PC-3 (cell line): ENCODE results near the gene GORASP1. TPM values are rescaled to one million over a fixed set of nuclear protein-coding genes. Genes with fewer than 3 reads are reported as not detected.

ENCODE experiments used
- ATAC-seq: fragments of 200-7000 bp; cut with Tn5 transposase; 2 replicates; pipeline ENCODE4 v1.9.1; 2020; ENCODE audit warnings: mild to moderate bottlenecking, moderate library complexity
- BruUV-seq: library from RNA; stranded (reverse); fragments of 400-500 nt; replicated peaks from 2 replicates; lab custom pipeline; 2021; lab: Mats Ljungman, UMichigan
- CTCF ChIA-PET: fragments of 300-600 bp; sonication (Branson Sonifier 250); formaldehyde crosslinking; loops from one replicate; lab custom pipeline; 2022; ENCODE audit warnings: antibody characterized with exemption; lab: Charles Lee
- POLR2A ChIA-PET: fragments of 300-600 bp; sonication (Branson Sonifier 250); formaldehyde crosslinking; loops from one replicate; lab custom pipeline; 2022; ENCODE audit warnings: antibody characterized with exemption; ENCODE audit not compliant: unreplicated experiment; lab: Charles Lee
- DNase-seq: peaks from one replicate; pipeline ENCODE4 v3.0.0-alpha.2; 2015
- H2AFZ ChIP-seq: fragments of 300-600 bp; sonication (generic); 2 replicates; pipeline ENCODE4 v1.6.0; 2016; ENCODE audit warnings: antibody characterized with exemption, low read length
- H3F3A ChIP-seq: fragments of 300-600 bp; sonication (generic); one replicate; pipeline ENCODE4 v1.6.0; 2017; ENCODE audit warnings: antibody characterized with exemption, low read length, control low read depth, mild to moderate bottlenecking; ENCODE audit not compliant: unreplicated experiment
- H3K27ac ChIP-seq: fragments of 300-600 bp; sonication (generic); 2 replicates; pipeline ENCODE4 v1.5.1; 2016; ENCODE audit warnings: mild to moderate bottlenecking, low read length
- H3K27me3 ChIP-seq: fragments of 300-600 bp; sonication (generic); 2 replicates; pipeline ENCODE4 v1.6.1; 2016; ENCODE audit warnings: low read length, mixed read lengths
- H3K36me3 ChIP-seq: fragments of 300-600 bp; sonication (generic); 2 replicates; pipeline ENCODE4 v1.6.1; 2016; ENCODE audit warnings: low read depth, mixed run types, low read length, mixed read lengths
- H3K4me1 ChIP-seq: fragments of 300-600 bp; sonication (generic); 2 replicates; pipeline ENCODE4 v1.5.1; 2016; ENCODE audit warnings: low read length; ENCODE audit not compliant: insufficient read depth
- H3K4me2 ChIP-seq: fragments of 300-600 bp; sonication (generic); 2 replicates; pipeline ENCODE4 v1.6.0; 2016; ENCODE audit warnings: low read length
- H3K4me3 ChIP-seq: fragments of 300-600 bp; sonication (generic); 2 replicates; pipeline ENCODE4 v1.5.1; 2016; ENCODE audit warnings: mild to moderate bottlenecking, low read length, mixed read lengths
- H3K79me2 ChIP-seq: fragments of 300-600 bp; sonication (generic); 2 replicates; pipeline ENCODE4 v1.6.1; 2017; ENCODE audit warnings: low read length, mixed read lengths
- H3K9ac ChIP-seq: fragments of 300-600 bp; sonication (generic); 2 replicates; pipeline ENCODE4 v1.6.0; 2016; ENCODE audit warnings: mild to moderate bottlenecking, low read length
- H3K9me2 ChIP-seq: fragments of 300-600 bp; sonication (generic); replicated peaks from 2 replicates; pipeline ENCODE4 v1.6.1; 2016; ENCODE audit warnings: mixed run types, low read length, mixed read lengths
- H3K9me3 ChIP-seq: fragments of 300-600 bp; sonication (generic); 2 replicates; pipeline ENCODE4 v1.6.1; 2016; ENCODE audit warnings: low read length, mixed read lengths
- H4K20me1 ChIP-seq: fragments of 300-600 bp; sonication (generic); 2 replicates; pipeline ENCODE4 v1.6.1; 2016; ENCODE audit warnings: low read length, mixed read lengths
- EZH2 ChIP-seq: fragments of 300-600 bp; sonication (generic); IDR thresholded peaks from one replicate; pipeline ENCODE4 v1.6.1; 2017; ENCODE audit warnings: antibody characterized with exemption, mild to moderate bottlenecking, low read length; ENCODE audit not compliant: unreplicated experiment
- EZH2phosphoT487 ChIP-seq: fragments of 300-600 bp; sonication (generic); IDR thresholded peaks from 2 replicates; pipeline ENCODE4 v1.6.1; 2018; ENCODE audit warnings: mild to moderate bottlenecking, antibody characterized with exemption, low read length, borderline replicate concordance
- intact Hi-C: fragments of 100-400 bp; cut with micrococcal nuclease; formaldehyde crosslinking; loops from 2 replicates; pipeline ENCODE4 v1.9.0; 2023
- total RNA-seq: library from RNA; depleted of rRNA; stranded (reverse); fragments of >200 nt; gene quantifications from 2 replicates; pipeline ENCODE4 v1.2.3, GENCODE V29; 2014
- TF ChIP-seq, protein P1 (sequence below): fragments of 300-600 bp; sonication (generic); conservative IDR thresholded peaks from 2 replicates; pipeline ENCODE4 v1.5.1; 2017; ENCODE audit warnings: antibody characterized with exemption, low read depth, mild to moderate bottlenecking, low read length

The GORASP1 gene
- total RNA-seq, 1 experiment from 2014 or later, result 47.4 TPM

DNA sequence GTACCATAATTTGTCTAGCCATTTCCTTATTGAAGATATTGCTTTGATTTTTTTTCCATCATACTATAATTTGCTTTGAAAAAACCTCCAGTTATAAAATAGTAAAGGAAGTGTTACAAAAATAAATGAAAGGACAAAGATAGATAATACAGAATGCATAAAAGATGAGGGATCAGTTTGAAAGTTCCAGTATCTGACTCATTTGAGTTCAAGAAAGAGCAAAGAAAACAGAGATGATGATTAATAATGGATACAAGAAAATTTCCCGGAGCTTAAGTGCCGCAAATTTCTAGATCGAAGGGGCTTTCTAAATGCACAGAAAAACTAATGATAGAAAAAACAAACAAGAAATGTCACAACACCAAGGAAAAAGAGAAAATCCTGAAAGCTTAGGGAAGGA lies 51.3 kb downstream of the GORASP1 start:
- no peak overlapping the region for H3K9ac ChIP-seq
- no peak overlapping the region for H3K4me2 ChIP-seq
- ChIA-PET POLR2A (no interaction called here), CTCF (no interaction called here)
- H3K27ac ChIP-seq, result no peak overlapping the region
- H4K20me1 ChIP-seq, result no peaks in the 10 kb centered on the region
- BruUV-seq, result no TSS peak
- no peaks in the 10 kb centered on the region for H3F3A ChIP-seq
- no peak for TF ChIP-seq EZH2phosphoT487
- TF ChIP-seq, protein P1, sequence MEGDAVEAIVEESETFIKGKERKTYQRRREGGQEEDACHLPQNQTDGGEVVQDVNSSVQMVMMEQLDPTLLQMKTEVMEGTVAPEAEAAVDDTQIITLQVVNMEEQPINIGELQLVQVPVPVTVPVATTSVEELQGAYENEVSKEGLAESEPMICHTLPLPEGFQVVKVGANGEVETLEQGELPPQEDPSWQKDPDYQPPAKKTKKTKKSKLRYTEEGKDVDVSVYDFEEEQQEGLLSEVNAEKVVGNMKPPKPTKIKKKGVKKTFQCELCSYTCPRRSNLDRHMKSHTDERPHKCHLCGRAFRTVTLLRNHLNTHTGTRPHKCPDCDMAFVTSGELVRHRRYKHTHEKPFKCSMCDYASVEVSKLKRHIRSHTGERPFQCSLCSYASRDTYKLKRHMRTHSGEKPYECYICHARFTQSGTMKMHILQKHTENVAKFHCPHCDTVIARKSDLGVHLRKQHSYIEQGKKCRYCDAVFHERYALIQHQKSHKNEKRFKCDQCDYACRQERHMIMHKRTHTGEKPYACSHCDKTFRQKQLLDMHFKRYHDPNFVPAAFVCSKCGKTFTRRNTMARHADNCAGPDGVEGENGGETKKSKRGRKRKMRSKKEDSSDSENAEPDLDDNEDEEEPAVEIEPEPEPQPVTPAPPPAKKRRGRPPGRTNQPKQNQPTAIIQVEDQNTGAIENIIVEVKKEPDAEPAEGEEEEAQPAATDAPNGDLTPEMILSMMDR, result no peak
- no peak for TF ChIP-seq EZH2
- no peaks in the 10 kb centered on the region for H3K27me3 ChIP-seq
- no peak overlapping the region for H3K4me3 ChIP-seq
- no peaks in the 10 kb centered on the region for H3K9me2 ChIP-seq
- no peaks in the 10 kb centered on the region for H3K9me3 ChIP-seq
- H3K36me3 ChIP-seq, result no peaks in the 10 kb centered on the region
- H3K4me1 ChIP-seq, result peaks cover 8% of the 10 kb centered on the region
- ATAC-seq, result no peak
- no peak overlapping the region for H2AFZ ChIP-seq
- H3K79me2 ChIP-seq, result peaks cover 62% of the 10 kb centered on the region
- intact Hi-C loops, result no loop called here
- DNase-seq, result no peak

- no peak overlapping the region for H2AFZ ChIP-seq
- intact Hi-C loops, result no loop called here
- H3K79me2 ChIP-seq, result peaks cover 44% of the 10 kb centered on the region
- H3K4me1 ChIP-seq, result peaks cover 8% of the 10 kb centered on the region
- CTCF ChIA-PET, result no interaction called here
- H3K4me2 ChIP-seq, result no peak overlapping the region
- no peaks in the 10 kb centered on the region for H3K9me2 ChIP-seq
- TF ChIP-seq EZH2phosphoT487, result no peak
- no peak for TF ChIP-seq EZH2
- TF ChIP-seq, protein P1, result no peak
- no peaks in the 10 kb centered on the region for H4K20me1 ChIP-seq
- DNase-seq (no peak), ATAC-seq (no peak)
- no peak overlapping the region for H3K9ac ChIP-seq
- no peaks in the 10 kb centered on the region for H3K9me3 ChIP-seq
- BruUV-seq, result no TSS peak
- no peaks in the 10 kb centered on the region for H3K36me3 ChIP-seq
- no peak overlapping the region for H3K4me3 ChIP-seq
- POLR2A ChIA-PET, result no interaction called here
- no peak overlapping the region for H3K27ac ChIP-seq
- H3K27me3 ChIP-seq, result no peaks in the 10 kb centered on the region
- no peaks in the 10 kb centered on the region for H3F3A ChIP-seq
Measured at GRCh38 chr3:39053696-39054095, 53.7 kb downstream of the GORASP1 start.

GRCh38 chr3:39052583-39052982 lies 54.8 kb downstream of the GORASP1 start:
- H3K4me1 ChIP-seq, result peaks cover 8% of the 10 kb centered on the region
- H3K79me2 ChIP-seq, result peaks cover 44% of the 10 kb centered on the region
- ATAC-seq, result peak; percentile 1; the same call in 1 of the 2 replicates
- no peaks in the 10 kb centered on the region for H3K9me2 ChIP-seq
- peak overlapping the region; percentile 90 for H3K4me2 ChIP-seq
- BruUV-seq, result no TSS peak
- peak overlapping the region; percentile 92 for H2AFZ ChIP-seq
- POLR2A ChIA-PET, result no interaction called here
- H3F3A ChIP-seq, result no peaks in the 10 kb centered on the region
- H3K4me3 ChIP-seq, result peak overlapping the region; percentile 95
- CTCF ChIA-PET, result no interaction called here
- no peaks in the 10 kb centered on the region for H3K36me3 ChIP-seq
- no peak overlapping the region for H3K27ac ChIP-seq
- H3K9ac ChIP-seq, result peak overlapping the region; percentile 90
- TF ChIP-seq, protein P1, result no peak
- no peak for TF ChIP-seq EZH2
- no peak for TF ChIP-seq EZH2phosphoT487
- DNase-seq, result peak; percentile 9
- H4K20me1 ChIP-seq, result no peaks in the 10 kb centered on the region
- intact Hi-C loops, result no loop called here
- no peaks in the 10 kb centered on the region for H3K9me3 ChIP-seq
- H3K27me3 ChIP-seq, result no peaks in the 10 kb centered on the region
